ENCODE measurements around the gene EXOC6.
A peak's percentile ranks its signal among the peaks of the same experiment; 100 is the strongest.

Gene EXOC6

GRCh38 chr10:92848441-92849233 lies at the start of gene EXOC6:
TSS of gene EXOC6 (plus strand) at chr10:92848520. CDS start at chr10:92848534, 14 bp downstream.
- Histone ChIP-seq H3K27me3 (replicated peaks; ENCODE audit: control insufficient read depth, insufficient read depth, low read length) (no peaks in the 10 kb centered on the region), H3K4me3 (replicated peaks; ENCODE audit: low read depth, low read length) (peak within 1 kb of the TSS; percentile 80), H3K36me3 (ENCODE audit: control insufficient read depth, insufficient read depth, low read length) (no peaks in the 10 kb centered on the region)
- peak; percentile 90 for DNase-seq (ENCODE audit: extremely low read depth, insufficient read length)
- no peak for TF ChIP-seq CTCF (IDR thresholded peaks at IDR 0.05; ENCODE audit: insufficient read depth, low read length, poor library complexity, severe bottlenecking)

GRCh38 chr10:92799568-92799967 lies 48.8 kb upstream of the EXOC6 start:
- no peak for DNase-seq (ENCODE audit: extremely low read depth, insufficient read length)
- Histone ChIP-seq H3K36me3 (ENCODE audit: control insufficient read depth, insufficient read depth, low read length) (no peaks in the 10 kb centered on the region), H3K4me3 (replicated peaks; ENCODE audit: low read depth, low read length) (no peak overlapping the region), H3K27me3 (replicated peaks; ENCODE audit: control insufficient read depth, insufficient read depth, low read length) (no peaks in the 10 kb centered on the region; the same call in 1 of the 2 replicates)
- no peak for TF ChIP-seq CTCF (IDR thresholded peaks at IDR 0.05; ENCODE audit: insufficient read depth, low read length, poor library complexity, severe bottlenecking)

GRCh38 chr10:92800134-92800733 lies 48.1 kb upstream of the EXOC6 start:
- TF ChIP-seq CTCF (IDR thresholded peaks at IDR 0.05; ENCODE audit: insufficient read depth, low read length, poor library complexity, severe bottlenecking): no peak
- Histone ChIP-seq H3K36me3 (ENCODE audit: control insufficient read depth, insufficient read depth, low read length) (no peaks in the 10 kb centered on the region), H3K4me3 (replicated peaks; ENCODE audit: low read depth, low read length) (no peak overlapping the region), H3K27me3 (replicated peaks; ENCODE audit: control insufficient read depth, insufficient read depth, low read length) (no peaks in the 10 kb centered on the region; the same call in 1 of the 2 replicates)
- DNase-seq (ENCODE audit: extremely low read depth, insufficient read length): no peak

GRCh38 chr10:92801978-92802872 lies 46.1 kb upstream of the EXOC6 start:
- H3K36me3 ChIP-seq (ENCODE audit: control insufficient read depth, insufficient read depth, low read length): no peaks in the 10 kb centered on the region
- no peak for TF ChIP-seq CTCF (IDR thresholded peaks at IDR 0.05; ENCODE audit: insufficient read depth, low read length, poor library complexity, severe bottlenecking)
- no peak for DNase-seq (ENCODE audit: extremely low read depth, insufficient read length)
- H3K27me3 ChIP-seq (replicated peaks; ENCODE audit: control insufficient read depth, insufficient read depth, low read length): no peaks in the 10 kb centered on the region; the same call in 1 of the 2 replicates
- no peak overlapping the region for H3K4me3 ChIP-seq (replicated peaks; ENCODE audit: low read depth, low read length)

GRCh38 chr10:92809840-92810239 lies 38.5 kb upstream of the EXOC6 start:
- no peak overlapping the region for H3K4me3 ChIP-seq (replicated peaks; ENCODE audit: low read depth, low read length)
- peaks cover under 1% of the 10 kb centered on the region; the same call in 1 of the 2 replicates for H3K27me3 ChIP-seq (replicated peaks; ENCODE audit: control insufficient read depth, insufficient read depth, low read length)
- no peak for TF ChIP-seq CTCF (IDR thresholded peaks at IDR 0.05; ENCODE audit: insufficient read depth, low read length, poor library complexity, severe bottlenecking)
- no peaks in the 10 kb centered on the region for H3K36me3 ChIP-seq (ENCODE audit: control insufficient read depth, insufficient read depth, low read length)
- no peak for DNase-seq (ENCODE audit: extremely low read depth, insufficient read length)

Data from GM06990 (cell line).